Stimulated activated naive CD8-positive, alpha-beta T cell treated with anti-CD3 and anti-CD28 coated beads, Interleukin-15, amount 100 ng/mL, for 72 hours (primary cell): ENCODE results near the gene CLIC3.
"Not testable (repeated sequence)": the region's sequence is repeated elsewhere in the genome, so short reads cannot be mapped to it uniquely, and the experiment has no call there.

ENCODE experiments used
- ATAC-seq: fragments of 150-1000 bp; cut with Tn5 transposase; 2 replicates; pipeline ENCODE4 v1.10.0; 2021; ENCODE audit warnings: mild to moderate bottlenecking, moderate library complexity
- DNase-seq, 2 donors: peaks; one replicate each; pipeline ENCODE4 v3.0.0; 2021 to 2022
- H3K27ac Mint-ChIP-seq, 2 donors: one replicate each; pipeline ENCODE4 v1.8.0; 2022; ENCODE audit warnings: mild to moderate bottlenecking in 2 of 2, mixed read lengths in 2 of 2, moderate library complexity in 2 of 2
- H3K27me3 Mint-ChIP-seq: one replicate; pipeline ENCODE4 v1.8.0; 2022; ENCODE audit warnings: mixed read lengths
- H3K4me1 Mint-ChIP-seq: one replicate; pipeline ENCODE4 v1.8.0; 2022; ENCODE audit warnings: mild to moderate bottlenecking, mixed read lengths
- H3K4me3 Mint-ChIP-seq, 2 donors: one replicate each; pipeline ENCODE4 v1.8.0; 2022; ENCODE audit warnings: mild to moderate bottlenecking in 2 of 2, mixed read lengths in 2 of 2, moderate library complexity in 1 of 2
- H3K9me3 Mint-ChIP-seq, 2 donors: one replicate each; pipeline ENCODE4 v1.8.0; 2022; ENCODE audit warnings: mixed read lengths in 2 of 2

Gene CLIC3

DNA sequence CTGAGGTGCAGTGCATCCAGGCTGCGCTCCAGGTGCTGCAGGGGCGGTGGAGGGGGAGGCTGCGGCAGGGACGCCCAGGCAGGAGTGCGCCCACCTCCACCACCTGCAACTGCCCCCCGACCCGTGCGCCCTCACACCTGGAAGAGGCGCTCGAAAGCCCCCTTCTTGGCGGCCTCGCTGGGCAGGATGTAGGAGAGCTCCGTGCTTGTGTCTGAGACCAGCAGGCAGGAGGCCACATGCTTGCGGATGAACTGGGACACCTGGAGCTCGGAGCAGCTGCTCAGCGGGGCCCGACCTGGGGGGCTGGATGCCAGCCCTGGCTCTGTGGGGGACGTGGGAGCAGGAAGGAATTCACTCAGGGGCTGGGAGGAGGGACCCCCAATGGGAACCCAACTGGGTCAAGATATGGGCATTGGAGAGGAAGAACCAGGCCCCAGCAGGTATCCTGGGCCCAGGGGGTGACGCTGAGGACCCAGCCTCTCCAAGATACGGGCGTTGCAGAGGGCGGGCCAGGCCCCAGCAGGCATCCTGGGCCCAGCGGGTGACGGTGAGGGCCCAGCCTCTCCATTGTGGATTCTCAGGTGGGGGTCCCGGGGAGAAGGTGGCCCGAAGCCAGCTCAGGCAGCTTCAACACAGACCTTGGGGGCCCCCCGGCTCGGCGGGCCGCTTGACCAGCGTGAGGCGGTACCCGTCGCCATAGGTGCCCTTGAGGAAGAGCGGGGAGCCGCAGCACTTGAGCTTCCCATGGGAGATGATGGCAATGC, 18.6 kb upstream of the CLIC3 start:
- ATAC-seq (no peak), DNase-seq (no peak)
- no peaks in the 10 kb centered on the region for H3K9me3 Mint-ChIP-seq
- H3K27ac Mint-ChIP-seq = peak overlapping the region in 1 of 2 donors; percentile 54
- no peak overlapping the region for H3K4me3 Mint-ChIP-seq
- peaks cover 8% of the 10 kb centered on the region for H3K4me1 Mint-ChIP-seq
- H3K27me3 Mint-ChIP-seq = no peaks in the 10 kb centered on the region

DNA sequence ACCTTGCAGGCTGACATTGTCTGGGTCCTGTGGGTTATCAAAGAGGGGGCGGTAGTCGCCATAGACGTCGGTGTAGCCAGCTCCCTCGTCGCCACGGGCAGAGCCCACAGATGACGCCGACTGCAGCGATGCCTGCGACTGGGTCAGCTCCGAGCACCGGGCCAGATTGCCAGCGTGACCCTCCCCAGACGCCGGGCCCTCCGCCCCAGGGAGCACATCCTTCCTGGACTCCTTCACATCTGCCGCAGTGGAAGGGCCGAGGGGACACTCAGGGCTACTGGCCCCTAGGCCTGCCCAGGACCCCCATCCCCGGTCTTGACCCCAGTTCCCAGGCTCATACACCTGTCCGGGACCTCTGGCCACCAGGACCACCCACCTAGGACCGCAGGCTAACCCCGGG, 17.8 kb upstream of the CLIC3 start:
- H3K4me1 Mint-ChIP-seq = peaks cover 8% of the 10 kb centered on the region
- ATAC-seq (no peak), DNase-seq (no peak)
- H3K4me3 Mint-ChIP-seq = no peak overlapping the region
- H3K27ac Mint-ChIP-seq = no peak overlapping the region
- no peaks in the 10 kb centered on the region for H3K9me3 Mint-ChIP-seq
- H3K27me3 Mint-ChIP-seq = no peaks in the 10 kb centered on the region

GRCh38 chr9:137013571-137013940, 17.2 kb upstream of the CLIC3 start:
- peaks cover 2% of the 10 kb centered on the region for H3K4me1 Mint-ChIP-seq
- no peak overlapping the region for H3K27ac Mint-ChIP-seq
- DNase-seq (no peak), ATAC-seq (no peak)
- no peaks in the 10 kb centered on the region for H3K27me3 Mint-ChIP-seq
- no peaks in the 10 kb centered on the region for H3K9me3 Mint-ChIP-seq
- H3K4me3 Mint-ChIP-seq = no peak overlapping the region

DNA sequence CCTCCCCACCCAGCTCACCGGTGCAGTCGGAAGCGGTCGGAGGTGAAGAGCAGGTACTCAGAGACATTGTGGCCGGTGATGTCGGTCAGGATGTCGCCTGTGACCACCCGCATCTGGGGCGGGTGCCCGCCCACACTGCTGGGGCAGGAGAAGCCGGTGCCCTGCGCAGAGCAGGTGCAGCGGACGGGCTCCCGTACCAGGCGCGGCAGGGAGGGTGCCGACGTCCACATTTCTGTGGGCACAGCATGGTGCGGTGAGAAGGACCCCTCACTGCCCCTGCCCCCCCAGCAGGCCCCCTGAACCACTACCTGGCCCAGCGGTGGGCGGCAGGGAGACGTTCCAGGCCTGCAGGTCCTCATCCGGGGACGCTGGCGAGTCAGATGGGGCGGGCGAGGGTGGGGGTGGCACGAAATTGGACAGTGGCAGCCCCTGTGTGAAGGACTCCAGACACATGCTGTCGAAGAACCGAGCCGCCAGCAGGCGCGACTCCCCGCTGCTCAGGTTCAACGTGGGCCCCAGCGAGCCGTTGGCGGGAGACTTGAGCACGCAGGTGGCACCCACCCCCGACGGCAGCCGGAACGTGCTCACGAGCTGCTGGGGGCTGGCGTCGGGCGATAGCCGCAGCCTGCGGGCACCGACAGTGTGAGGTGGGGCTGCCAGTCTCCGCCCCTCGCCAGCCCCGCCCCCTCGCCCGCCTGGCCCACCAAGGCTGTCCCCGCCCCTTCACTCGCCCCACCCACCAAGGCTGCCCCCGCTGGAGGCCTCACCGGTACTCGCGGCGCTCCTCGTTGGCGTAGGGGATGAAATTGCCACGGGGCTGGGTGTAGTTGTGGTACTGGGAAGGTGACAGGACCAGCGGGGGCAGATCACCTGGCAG, 16.6 kb upstream of the CLIC3 start:
- H3K4me3 Mint-ChIP-seq = no peak overlapping the region
- H3K27ac Mint-ChIP-seq = no peak overlapping the region
- DNase-seq = no peak
- no peak for ATAC-seq
- H3K9me3 Mint-ChIP-seq = no peaks in the 10 kb centered on the region
- no peaks in the 10 kb centered on the region for H3K4me1 Mint-ChIP-seq
- H3K27me3 Mint-ChIP-seq = no peaks in the 10 kb centered on the region

- no peak for DNase-seq
- Mint-ChIP-seq H3K4me1 (no peaks in the 10 kb centered on the region), H3K9me3 (no peaks in the 10 kb centered on the region), H3K27me3 (no peaks in the 10 kb centered on the region), H3K4me3 (no peak overlapping the region), H3K27ac (no peak overlapping the region)
- no peak for ATAC-seq
These were observed 15.7 kb upstream of the CLIC3 start for GRCh38 chr9:137011907-137012675.

DNA sequence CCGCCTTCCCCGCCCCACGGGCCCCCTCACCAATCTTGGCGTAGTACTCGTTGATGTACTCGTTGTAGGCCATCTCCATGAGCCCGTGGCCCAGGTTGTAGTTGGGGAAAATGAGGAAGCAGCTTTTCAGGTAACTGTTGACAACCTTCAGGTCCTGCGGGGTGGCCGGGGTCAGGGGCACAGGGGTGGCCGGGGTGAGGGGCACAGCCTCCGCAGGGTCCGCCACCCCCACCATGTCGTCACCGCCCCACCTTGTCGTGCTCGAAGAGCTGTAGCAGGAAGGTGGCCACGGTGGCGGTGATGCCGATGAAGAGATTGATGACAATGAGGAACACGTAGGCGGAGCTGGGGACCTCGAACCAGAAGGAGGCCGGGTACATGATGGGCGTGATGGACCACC, 14.8 kb upstream of the CLIC3 start:
- no peak overlapping the region for H3K4me3 Mint-ChIP-seq
- no peaks in the 10 kb centered on the region for H3K9me3 Mint-ChIP-seq
- ATAC-seq (no peak), DNase-seq (no peak)
- H3K4me1 Mint-ChIP-seq = peaks cover 7% of the 10 kb centered on the region
- H3K27ac Mint-ChIP-seq = no peak overlapping the region
- no peaks in the 10 kb centered on the region for H3K27me3 Mint-ChIP-seq

GRCh38 chr9:137009938-137010732, 13.8 kb upstream of the CLIC3 start:
- DNase-seq (no peak), ATAC-seq (no peak)
- H3K4me1 Mint-ChIP-seq = peaks cover 13% of the 10 kb centered on the region
- no peak overlapping the region for H3K4me3 Mint-ChIP-seq
- H3K27me3 Mint-ChIP-seq = no peaks in the 10 kb centered on the region
- H3K9me3 Mint-ChIP-seq = no peaks in the 10 kb centered on the region
- H3K27ac Mint-ChIP-seq = no peak overlapping the region

DNA sequence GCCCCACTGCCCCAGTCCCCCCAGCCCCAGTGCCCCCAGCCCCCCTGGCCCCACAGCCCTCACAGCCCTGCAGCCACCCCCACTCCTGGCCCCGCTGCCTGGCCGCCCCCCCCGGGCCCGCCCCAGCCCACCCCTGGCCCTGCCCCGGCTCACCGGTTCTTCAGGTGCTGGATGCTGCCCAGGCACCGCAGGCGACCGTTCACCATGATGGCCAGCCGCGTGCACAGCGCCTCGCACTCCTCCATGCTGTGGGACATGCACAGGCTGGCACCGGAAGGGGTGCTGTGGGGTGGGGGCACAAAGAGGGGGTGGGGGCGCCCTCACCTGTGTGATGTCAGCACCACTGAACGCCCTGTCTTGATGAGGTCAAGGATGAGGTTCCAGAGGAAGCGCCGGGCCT, 12.8 kb upstream of the CLIC3 start:
- DNase-seq = no peak
- peak; percentile 9 for ATAC-seq
- H3K4me1 Mint-ChIP-seq = peaks cover 22% of the 10 kb centered on the region
- no peak overlapping the region for H3K27ac Mint-ChIP-seq
- H3K9me3 Mint-ChIP-seq = no peaks in the 10 kb centered on the region
- H3K27me3 Mint-ChIP-seq = no peaks in the 10 kb centered on the region
- H3K4me3 Mint-ChIP-seq = no peak overlapping the region

- no peaks in the 10 kb centered on the region for H3K27me3 Mint-ChIP-seq
- ATAC-seq = no peak
- H3K9me3 Mint-ChIP-seq = no peaks in the 10 kb centered on the region
- H3K4me1 Mint-ChIP-seq = peaks cover 22% of the 10 kb centered on the region
- no peak overlapping the region for H3K4me3 Mint-ChIP-seq
- DNase-seq = no peak
- H3K27ac Mint-ChIP-seq = no peak overlapping the region
These were observed 11.9 kb upstream of the CLIC3 start for GRCh38 chr9:137008312-137008711.

DNA sequence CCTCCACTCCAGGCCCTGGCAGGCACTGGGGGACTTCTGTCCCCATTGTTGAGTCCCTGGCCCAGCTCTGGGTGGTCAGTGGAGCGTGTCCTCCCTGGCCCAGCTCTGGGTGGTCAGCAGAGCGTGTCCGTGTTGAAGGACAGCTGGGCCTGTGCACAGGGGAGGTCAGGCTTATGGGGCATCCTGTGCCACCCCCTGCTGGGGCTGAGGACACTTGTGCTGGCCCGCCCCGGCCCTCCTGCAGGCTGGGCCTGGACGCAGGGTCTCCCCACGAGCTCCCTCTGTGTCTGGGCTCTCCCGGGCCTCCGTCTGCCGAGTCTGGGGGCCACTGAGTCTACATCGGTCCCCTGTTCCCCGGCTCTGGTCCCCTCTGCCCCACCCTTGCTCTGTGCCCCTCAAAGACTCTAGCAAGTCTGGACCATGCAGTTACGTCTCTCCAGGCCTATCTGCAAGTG, 11.5 kb upstream of the CLIC3 start:
- no peaks in the 10 kb centered on the region for H3K9me3 Mint-ChIP-seq
- no peak overlapping the region for H3K4me3 Mint-ChIP-seq
- H3K4me1 Mint-ChIP-seq = peaks cover 22% of the 10 kb centered on the region
- no peak for ATAC-seq
- DNase-seq = no peak
- peak overlapping the region in 1 of 2 donors; percentile 63 for H3K27ac Mint-ChIP-seq
- peaks cover 2% of the 10 kb centered on the region for H3K27me3 Mint-ChIP-seq

DNA sequence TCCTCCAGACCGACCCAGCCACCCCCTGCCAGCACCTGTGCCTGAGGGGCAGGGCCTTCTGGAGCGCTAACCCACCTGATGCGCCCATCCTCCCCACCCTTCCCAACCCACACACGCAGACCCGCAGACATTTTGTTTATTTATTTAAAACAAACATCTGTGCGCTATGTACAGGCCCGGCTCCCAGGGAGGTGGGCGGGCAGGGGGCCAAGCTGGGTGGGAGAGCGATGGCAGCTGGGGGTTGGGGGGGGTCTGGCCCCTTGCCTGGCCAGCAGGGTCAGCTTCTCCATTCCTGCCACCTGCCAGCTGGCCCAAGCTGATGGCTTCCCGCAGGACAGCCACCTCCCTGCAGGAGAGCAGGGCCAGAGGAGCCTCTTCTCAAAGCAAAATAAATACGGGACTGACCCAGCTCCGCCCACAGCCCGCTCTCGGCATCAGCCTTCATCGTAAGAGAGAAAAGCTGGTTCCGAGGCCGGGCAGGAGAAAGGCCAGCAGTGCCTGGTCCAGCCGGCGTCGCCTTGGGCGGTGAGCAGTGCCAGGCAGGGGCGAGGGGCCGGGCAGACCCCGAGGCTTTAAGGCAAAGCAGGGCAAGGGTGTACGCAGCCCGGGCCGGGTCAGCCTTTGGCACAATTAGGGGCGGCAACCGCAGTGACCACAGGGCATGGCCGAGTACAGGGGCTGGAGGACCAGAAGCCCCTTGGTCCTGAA, 10.9 kb upstream of the CLIC3 start:
- H3K27me3 Mint-ChIP-seq = peaks cover 7% of the 10 kb centered on the region
- H3K9me3 Mint-ChIP-seq = no peaks in the 10 kb centered on the region
- peaks cover 22% of the 10 kb centered on the region for H3K4me1 Mint-ChIP-seq
- ATAC-seq (no peak), DNase-seq (no peak)
- H3K4me3 Mint-ChIP-seq = no peak overlapping the region
- no peak overlapping the region for H3K27ac Mint-ChIP-seq

GRCh38 chr9:137006116-137007003, 10.0 kb upstream of the CLIC3 start:
- Mint-ChIP-seq H3K9me3 (no peaks in the 10 kb centered on the region), H3K27me3 (peaks cover 9% of the 10 kb centered on the region), H3K4me3 (peak overlapping the region in 1 of 2 donors; percentile 39), H3K27ac (peak overlapping the region in 1 of 2 donors; percentile 90), H3K4me1 (peaks cover 22% of the 10 kb centered on the region)
- DNase-seq (no peak), ATAC-seq (peak; percentile 43)

DNA sequence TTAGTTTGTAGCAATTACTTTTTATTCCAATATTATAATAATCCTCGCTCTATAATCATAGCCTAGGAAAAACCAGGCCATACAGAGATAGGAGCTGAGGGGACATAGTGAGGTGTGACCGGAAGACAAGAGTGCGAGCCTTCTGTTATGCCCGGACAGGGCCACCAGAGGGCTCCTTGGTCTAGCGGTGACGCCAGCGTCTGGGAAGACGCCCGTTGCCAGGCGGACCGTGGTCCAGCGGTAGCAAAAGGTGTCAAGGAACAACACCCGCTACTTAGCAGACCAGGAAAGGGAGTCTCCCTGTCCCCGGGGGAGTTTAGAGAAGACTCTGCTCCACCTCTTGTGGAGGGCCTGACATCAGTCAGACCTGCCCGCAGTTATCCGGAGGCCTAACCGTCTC, 7.9 kb upstream of the CLIC3 start:
- DNase-seq, H3K9me3 Mint-ChIP-seq, ATAC-seq, H3K27me3 Mint-ChIP-seq, H3K4me3 Mint-ChIP-seq: not testable (repeated sequence)
- Mint-ChIP-seq H3K27ac (peak overlapping the region in 1 of 2 donors; percentile 74), H3K4me1 (peaks cover 39% of the 10 kb centered on the region)

GRCh38 chr9:137002646-137003041, 6.3 kb upstream of the CLIC3 start:
- no peak overlapping the region for H3K4me3 Mint-ChIP-seq
- DNase-seq = no peak
- peak overlapping the region in 1 of 2 donors; percentile 42 for H3K27ac Mint-ChIP-seq
- no peak for ATAC-seq
- H3K9me3 Mint-ChIP-seq = no peaks in the 10 kb centered on the region
- peaks cover 16% of the 10 kb centered on the region for H3K27me3 Mint-ChIP-seq
- H3K4me1 Mint-ChIP-seq = peaks cover 55% of the 10 kb centered on the region
